Esophagus muscularis mucosa (tissue), 4 donors: ENCODE measurements around the gene ARHGEF2. TPM values are rescaled to one million over a fixed set of nuclear protein-coding genes. Genes with fewer than 3 reads are reported as not detected.
A peak's percentile ranks its signal among the peaks of the same experiment; 100 is the strongest.

Experiments used
- DNase-seq: peaks from one replicate; pipeline ENCODE4 v3.0.0-alpha.2; 2017; ENCODE audit errors: extremely low spot score
- H3K27ac ChIP-seq, 4 donors: fragments of 200-600 bp; sonication (generic); replicated peaks in 1 of 4; 1 replicate in 3 of 4; 2 replicates in 1 of 4; pipeline ENCODE4 v1.5.1; 2016 to 2019; ENCODE audit warnings: mild to moderate bottlenecking in 1 of 4
- H3K27me3 ChIP-seq, 4 donors: fragments of 200-600 bp; sonication (generic); one replicate each; pipeline versions ENCODE4 v1.5.1 to v1.6.0; 2016 to 2019
- H3K36me3 ChIP-seq, 4 donors: fragments of 200-600 bp; sonication (generic); one replicate each; pipeline ENCODE4 v1.5.1; 2016 to 2019
- H3K4me1 ChIP-seq, 4 donors: fragments of 200-600 bp; sonication (generic); one replicate each; pipeline ENCODE4 v1.5.1; 2016 to 2019
- H3K4me3 ChIP-seq, 4 donors: fragments of 200-600 bp; sonication (generic); 1 replicate in 2 of 4; 2 replicates in 2 of 4; pipeline ENCODE4 v1.5.1; 2016 to 2019; ENCODE audit warnings: mild to moderate bottlenecking in 4 of 4, moderate library complexity in 1 of 4
- H3K9me3 ChIP-seq, 4 donors: fragments of 200-600 bp; sonication (generic); 1 replicate in 3 of 4; 2 replicates in 1 of 4; pipeline ENCODE4 v1.5.1; 2016 to 2019
- EP300 ChIP-seq: sonication (generic); formaldehyde crosslinking; IDR thresholded peaks from one replicate; pipeline ENCODE4 v1.6.1; 2017; ENCODE audit warnings: antibody characterized with exemption
- POLR2A ChIP-seq: fragments of 450-650 bp; IDR thresholded peaks from one replicate; pipeline ENCODE4 v1.6.1; 2017; ENCODE audit warnings: antibody characterized with exemption, moderate library complexity, mild to moderate bottlenecking, low read depth
- POLR2AphosphoS5 ChIP-seq, 2 donors: sonication (generic); formaldehyde crosslinking; IDR thresholded peaks; one replicate each; pipeline ENCODE4 v1.6.1; 2017; ENCODE audit warnings: antibody characterized with exemption in 2 of 2
- WGBS: methylation state at CpG from one replicate; pipeline ENCODE4 v1.1.5; 2018; 5-methylcytosine and 5-hydroxymethylcytosine counted together
- intact Hi-C: fragments of 100-400 bp; cut with DNase I; formaldehyde crosslinking; loops from one replicate; pipeline ENCODE4 v1.15.1; 2023
- total RNA-seq, 4 donors: library from RNA; depleted of rRNA; stranded (reverse); fragments of >200 nt; gene quantifications; one replicate each; pipeline versions ENCODE4 v1.1.0 to v1.2.1, GENCODE V29; 2016
- TF ChIP-seq, protein P1 (sequence below), 3 experiments: fragments of 200-600 bp in 2 of 3; fragments of 450-650 bp in 1 of 3; sonication (generic) in 2 of 3; IDR thresholded peaks; one replicate each; pipeline ENCODE4 v1.5.1; 2017 to 2019; ENCODE audit warnings: antibody characterized with exemption in 3 of 3, mild to moderate bottlenecking in 2 of 3, moderate library complexity in 1 of 3

The ARHGEF2 gene
- total RNA-seq, 4 donors from 2014 or later = 54.0 to 130 (median 91.8) TPM

GRCh38 chr1:155957411-155957915 is 20.9 kb downstream of the ARHGEF2 start:
- Histone ChIP-seq H3K27me3 (no peaks in the 10 kb centered on the region), H3K9me3 (no peaks in the 10 kb centered on the region), H3K27ac (no peak overlapping the region), H3K4me1 (peaks cover 25 to 26% (median 26%) of the 10 kb centered on the region in 4 donors), H3K4me3 (no peak overlapping the region), H3K36me3 (peaks cover 82 to 100% (median 98%) of the 10 kb centered on the region in 4 donors)
- TF ChIP-seq, protein P1, sequence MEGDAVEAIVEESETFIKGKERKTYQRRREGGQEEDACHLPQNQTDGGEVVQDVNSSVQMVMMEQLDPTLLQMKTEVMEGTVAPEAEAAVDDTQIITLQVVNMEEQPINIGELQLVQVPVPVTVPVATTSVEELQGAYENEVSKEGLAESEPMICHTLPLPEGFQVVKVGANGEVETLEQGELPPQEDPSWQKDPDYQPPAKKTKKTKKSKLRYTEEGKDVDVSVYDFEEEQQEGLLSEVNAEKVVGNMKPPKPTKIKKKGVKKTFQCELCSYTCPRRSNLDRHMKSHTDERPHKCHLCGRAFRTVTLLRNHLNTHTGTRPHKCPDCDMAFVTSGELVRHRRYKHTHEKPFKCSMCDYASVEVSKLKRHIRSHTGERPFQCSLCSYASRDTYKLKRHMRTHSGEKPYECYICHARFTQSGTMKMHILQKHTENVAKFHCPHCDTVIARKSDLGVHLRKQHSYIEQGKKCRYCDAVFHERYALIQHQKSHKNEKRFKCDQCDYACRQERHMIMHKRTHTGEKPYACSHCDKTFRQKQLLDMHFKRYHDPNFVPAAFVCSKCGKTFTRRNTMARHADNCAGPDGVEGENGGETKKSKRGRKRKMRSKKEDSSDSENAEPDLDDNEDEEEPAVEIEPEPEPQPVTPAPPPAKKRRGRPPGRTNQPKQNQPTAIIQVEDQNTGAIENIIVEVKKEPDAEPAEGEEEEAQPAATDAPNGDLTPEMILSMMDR (IDR thresholded peaks at IDR 0.05) = no peak
- TF ChIP-seq EP300 (no peak), POLR2AphosphoS5 (IDR thresholded peaks at IDR 0.05) (no peak), POLR2A (no peak)
- intact Hi-C loops = no loop called here
- DNase-seq = no peak
- WGBS = 96% methylated on average over 6 of the region's 12 CpGs

- H3K36me3 ChIP-seq = peaks cover 93 to 100% (median 99%) of the 10 kb centered on the region in 4 donors
Measured at GRCh38 chr1:155954645-155955044, 23.7 kb downstream of the ARHGEF2 start.

DNA sequence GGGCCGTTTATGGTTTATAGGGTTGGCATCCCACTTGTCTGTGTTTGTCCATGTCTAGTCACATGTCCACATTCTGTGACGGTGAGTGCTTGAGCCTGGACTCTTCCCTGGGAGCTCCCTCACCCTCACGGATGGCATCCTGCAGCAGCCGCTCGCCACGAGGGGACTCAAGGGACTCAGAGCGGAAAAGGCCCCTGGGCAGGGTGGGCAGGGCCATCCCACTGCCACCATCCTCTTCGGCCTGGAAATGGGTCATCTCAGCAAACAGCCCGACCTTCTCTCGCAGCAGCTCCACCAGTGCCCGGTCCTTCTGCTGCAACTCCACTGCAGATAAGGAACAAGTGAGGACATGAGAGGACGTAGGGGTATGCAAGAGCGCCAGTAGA is 25.8 kb downstream of the ARHGEF2 start:
- DNase-seq = no peak
- Histone ChIP-seq H3K4me1 (no peaks in the 10 kb centered on the region), H3K4me3 (no peak overlapping the region), H3K9me3 (no peaks in the 10 kb centered on the region), H3K27me3 (no peaks in the 10 kb centered on the region), H3K27ac (no peak overlapping the region), H3K36me3 (peaks cover 98 to 100% (median 99%) of the 10 kb centered on the region in 4 donors)
- intact Hi-C loops = no loop called here
- TF ChIP-seq EP300 = no peak
- TF ChIP-seq POLR2AphosphoS5 (IDR thresholded peaks at IDR 0.05) = no peak
- TF ChIP-seq, protein P1 (IDR thresholded peaks at IDR 0.05) = no peak
- no peak for TF ChIP-seq POLR2A
- 95% methylated on average over 7 of the region's 13 CpGs for whole genome bisulfite sequencing

More at GRCh38 chr1:155954645-155955044, 23.7 kb downstream of the ARHGEF2 start:
- Histone ChIP-seq H3K4me3 (no peak overlapping the region), H3K27ac (no peak overlapping the region), H3K27me3 (no peaks in the 10 kb centered on the region), H3K9me3 (no peaks in the 10 kb centered on the region), H3K4me1 (no peaks in the 10 kb centered on the region)
- intact Hi-C loops = no loop called here
- no peak for DNase-seq
- 97% methylated on average over 3 of the region's 3 CpGs for WGBS
- TF ChIP-seq EP300 = no peak
- no peak for TF ChIP-seq POLR2AphosphoS5 (IDR thresholded peaks at IDR 0.05)
- TF ChIP-seq, protein P1 (IDR thresholded peaks at IDR 0.05) = no peak
- TF ChIP-seq POLR2A = no peak

- intact Hi-C loops = no loop called here
- Histone ChIP-seq H3K36me3 (peaks cover 97 to 100% (median 99%) of the 10 kb centered on the region in 4 donors), H3K4me1 (no peaks in the 10 kb centered on the region), H3K27ac (peak overlapping the region in 1 of 4 donors; percentile 0), H3K27me3 (no peaks in the 10 kb centered on the region), H3K4me3 (no peak overlapping the region), H3K9me3 (no peaks in the 10 kb centered on the region)
- 77% methylated on average over 3 of the region's 6 CpGs for WGBS
- DNase-seq = no peak
- no peak for TF ChIP-seq POLR2A
Measured at GRCh38 chr1:155951753-155952504, 26.4 kb downstream of the ARHGEF2 start.

DNA sequence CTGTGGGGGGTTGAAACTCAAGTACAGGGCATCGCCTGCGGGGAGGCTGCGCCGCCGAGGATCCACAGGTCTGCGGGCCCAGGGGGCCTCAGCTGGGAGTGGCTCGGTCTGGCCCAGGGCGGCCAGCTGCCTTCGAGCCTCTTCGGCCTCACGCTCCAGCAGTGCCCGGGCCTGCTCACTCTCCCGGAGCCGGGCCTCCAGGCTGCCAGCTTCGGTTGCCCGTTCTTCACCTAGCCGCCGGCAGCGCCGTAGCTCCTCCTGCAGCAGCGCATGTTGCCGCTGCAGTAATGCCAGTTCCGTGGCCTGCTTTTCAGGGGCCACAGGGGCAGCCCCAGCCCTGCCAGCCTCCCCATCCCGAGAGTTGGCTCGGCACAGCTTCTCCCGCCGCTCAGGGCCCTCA is 27.5 kb downstream of the ARHGEF2 start:
- Histone ChIP-seq H3K36me3 (peaks cover 89 to 100% (median 99%) of the 10 kb centered on the region in 4 donors), H3K27ac (no peak overlapping the region), H3K4me3 (no peak overlapping the region), H3K27me3 (no peaks in the 10 kb centered on the region), H3K9me3 (no peaks in the 10 kb centered on the region), H3K4me1 (peaks cover 0 to 8% (median 7%) of the 10 kb centered on the region in 4 donors)
- DNase-seq = no peak
- intact Hi-C loops = no loop called here
- WGBS = 100% methylated on average over 11 of the region's 27 CpGs
- TF ChIP-seq, protein P1 (IDR thresholded peaks at IDR 0.05) = no peak
- TF ChIP-seq POLR2AphosphoS5 (IDR thresholded peaks at IDR 0.05) = no peak
